ENCODE measurements around the gene WRAP73.

DNA sequence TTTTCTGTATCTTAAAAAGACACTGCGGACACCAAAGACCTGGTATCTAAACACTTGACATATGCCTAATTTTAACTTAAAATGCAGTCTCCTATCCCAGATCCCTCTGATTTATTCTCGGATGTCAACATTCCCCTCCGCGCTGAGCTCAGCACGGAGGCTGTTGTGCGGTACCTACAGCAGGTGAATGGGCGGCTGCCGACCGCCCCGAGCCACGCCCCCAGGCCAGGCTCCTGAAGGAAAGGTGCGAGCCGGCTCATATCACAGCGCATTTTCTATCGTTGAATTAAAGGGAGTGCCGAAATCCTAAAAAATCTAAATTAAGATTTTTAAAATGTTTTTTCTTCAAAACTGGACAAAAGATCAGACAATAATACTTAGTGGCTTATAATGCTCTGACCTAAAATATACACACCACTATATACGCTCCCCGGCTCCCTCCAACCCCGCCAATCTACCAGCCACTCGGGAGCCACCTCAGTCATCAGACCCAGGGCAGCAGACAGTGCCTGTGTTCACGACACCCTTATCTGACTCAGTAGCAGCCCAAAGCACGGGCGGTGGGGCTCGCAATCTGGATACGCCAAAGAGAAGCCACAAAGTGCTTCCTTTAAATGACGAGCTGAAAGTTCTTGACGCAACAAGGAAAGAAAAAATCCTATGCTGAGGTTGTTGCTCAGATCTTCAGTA, 4.1 kb downstream of the WRAP73 start:
- TF ChIP-seq POLR2A (IDR thresholded peaks at IDR 0.05; ENCODE audit: low read depth), result no peak
- TF ChIP-seq, protein P1, sequence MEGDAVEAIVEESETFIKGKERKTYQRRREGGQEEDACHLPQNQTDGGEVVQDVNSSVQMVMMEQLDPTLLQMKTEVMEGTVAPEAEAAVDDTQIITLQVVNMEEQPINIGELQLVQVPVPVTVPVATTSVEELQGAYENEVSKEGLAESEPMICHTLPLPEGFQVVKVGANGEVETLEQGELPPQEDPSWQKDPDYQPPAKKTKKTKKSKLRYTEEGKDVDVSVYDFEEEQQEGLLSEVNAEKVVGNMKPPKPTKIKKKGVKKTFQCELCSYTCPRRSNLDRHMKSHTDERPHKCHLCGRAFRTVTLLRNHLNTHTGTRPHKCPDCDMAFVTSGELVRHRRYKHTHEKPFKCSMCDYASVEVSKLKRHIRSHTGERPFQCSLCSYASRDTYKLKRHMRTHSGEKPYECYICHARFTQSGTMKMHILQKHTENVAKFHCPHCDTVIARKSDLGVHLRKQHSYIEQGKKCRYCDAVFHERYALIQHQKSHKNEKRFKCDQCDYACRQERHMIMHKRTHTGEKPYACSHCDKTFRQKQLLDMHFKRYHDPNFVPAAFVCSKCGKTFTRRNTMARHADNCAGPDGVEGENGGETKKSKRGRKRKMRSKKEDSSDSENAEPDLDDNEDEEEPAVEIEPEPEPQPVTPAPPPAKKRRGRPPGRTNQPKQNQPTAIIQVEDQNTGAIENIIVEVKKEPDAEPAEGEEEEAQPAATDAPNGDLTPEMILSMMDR (IDR thresholded peaks at IDR 0.05), result no peak
- TF ChIP-seq POLR2AphosphoS5 (IDR thresholded peaks at IDR 0.05), result no peak
- no peak for TF ChIP-seq EP300 (IDR thresholded peaks at IDR 0.05)
